ENCODE results near the gene CSF2. TPM values are rescaled to one million over a fixed set of nuclear protein-coding genes. Genes with fewer than 3 reads are reported as not detected.

CSF2 gene
- total RNA-seq, 1 donor from 2014 or later: not detected

GRCh38 chr5:132098151-132098594 lies 24.6 kb downstream of the CSF2 start:
- Histone ChIP-seq H3K9ac (ENCODE audit: low read depth in 1 of 3, low read length in 3 of 3) (no peak overlapping the region), H3K9me3 (ENCODE audit: control insufficient read depth in 3 of 3, low read length in 3 of 3) (no peaks in the 10 kb centered on the region), H3K4me1 (ENCODE audit: control insufficient read depth in 3 of 3, insufficient read depth in 3 of 3, low read length in 3 of 3) (peaks cover 2 to 6% (median 4%) of the 10 kb centered on the region in 3 donors)

GRCh38 chr5:132098621-132099020 lies 25.0 kb downstream of the CSF2 start:
- Histone ChIP-seq H3K36me3 (ENCODE audit: control insufficient read depth in 3 of 3, insufficient read depth in 3 of 3, low read length in 3 of 3) (no peaks in the 10 kb centered on the region), H3K4me3 (ENCODE audit: low read length in 3 of 3) (no peak overlapping the region), H3K27ac (ENCODE audit: low read depth, low read length) (no peak overlapping the region), H3K9ac (ENCODE audit: low read depth in 1 of 3, low read length in 3 of 3) (no peak overlapping the region), H3K27me3 (ENCODE audit: control insufficient read depth in 3 of 3, insufficient read depth in 3 of 3, low read length in 3 of 3) (no peaks in the 10 kb centered on the region), H3K4me1 (ENCODE audit: control insufficient read depth in 3 of 3, insufficient read depth in 3 of 3, low read length in 3 of 3) (peaks cover 7 to 11% (median 8%) of the 10 kb centered on the region in 3 donors), H3K9me3 (ENCODE audit: control insufficient read depth in 3 of 3, low read length in 3 of 3) (no peaks in the 10 kb centered on the region)

More at GRCh38 chr5:132098151-132098594, 24.6 kb downstream of the CSF2 start:
- H3K27me3 ChIP-seq (ENCODE audit: control insufficient read depth in 3 of 3, insufficient read depth in 3 of 3, low read length in 3 of 3): no peaks in the 10 kb centered on the region
- H3K4me3 ChIP-seq (ENCODE audit: low read length in 3 of 3): no peak overlapping the region
- no peak overlapping the region for H3K27ac ChIP-seq (ENCODE audit: low read depth, low read length)
- H3K36me3 ChIP-seq (ENCODE audit: control insufficient read depth in 3 of 3, insufficient read depth in 3 of 3, low read length in 3 of 3): no peaks in the 10 kb centered on the region

GRCh38 chr5:132099076-132099748 lies 25.6 kb downstream of the CSF2 start:
- Histone ChIP-seq H3K9me3 (ENCODE audit: control insufficient read depth in 3 of 3, low read length in 3 of 3) (no peaks in the 10 kb centered on the region), H3K27ac (ENCODE audit: low read depth, low read length) (no peak overlapping the region), H3K4me3 (ENCODE audit: low read length in 3 of 3) (no peak overlapping the region), H3K36me3 (ENCODE audit: control insufficient read depth in 3 of 3, insufficient read depth in 3 of 3, low read length in 3 of 3) (no peaks in the 10 kb centered on the region), H3K9ac (ENCODE audit: low read depth in 1 of 3, low read length in 3 of 3) (no peak overlapping the region), H3K27me3 (ENCODE audit: control insufficient read depth in 3 of 3, insufficient read depth in 3 of 3, low read length in 3 of 3) (no peaks in the 10 kb centered on the region), H3K4me1 (ENCODE audit: control insufficient read depth in 3 of 3, insufficient read depth in 3 of 3, low read length in 3 of 3) (peaks cover 7 to 14% (median 11%) of the 10 kb centered on the region in 3 donors)

- H3K27ac ChIP-seq (ENCODE audit: low read depth, low read length): no peak overlapping the region
- no peak overlapping the region for H3K9ac ChIP-seq (ENCODE audit: low read depth in 1 of 3, low read length in 3 of 3)
- no peaks in the 10 kb centered on the region for H3K9me3 ChIP-seq (ENCODE audit: control insufficient read depth in 3 of 3, low read length in 3 of 3)
- no peak overlapping the region for H3K4me3 ChIP-seq (ENCODE audit: low read length in 3 of 3)
- no peaks in the 10 kb centered on the region for H3K36me3 ChIP-seq (ENCODE audit: control insufficient read depth in 3 of 3, insufficient read depth in 3 of 3, low read length in 3 of 3)
- H3K27me3 ChIP-seq (ENCODE audit: control insufficient read depth in 3 of 3, insufficient read depth in 3 of 3, low read length in 3 of 3): no peaks in the 10 kb centered on the region
- peaks cover 7 to 13% (median 11%) of the 10 kb centered on the region in 3 donors for H3K4me1 ChIP-seq (ENCODE audit: control insufficient read depth in 3 of 3, insufficient read depth in 3 of 3, low read length in 3 of 3)
These were observed 26.3 kb downstream of the CSF2 start for GRCh38 chr5:132099905-132100304.

GRCh38 chr5:132100672-132101261 lies 27.2 kb downstream of the CSF2 start:
- Histone ChIP-seq H3K27ac (ENCODE audit: low read depth, low read length) (no peak overlapping the region), H3K36me3 (ENCODE audit: control insufficient read depth in 3 of 3, insufficient read depth in 3 of 3, low read length in 3 of 3) (no peaks in the 10 kb centered on the region), H3K4me1 (ENCODE audit: control insufficient read depth in 3 of 3, insufficient read depth in 3 of 3, low read length in 3 of 3) (peaks cover 7 to 13% (median 11%) of the 10 kb centered on the region in 3 donors)

GRCh38 chr5:132101385-132101880 lies 27.8 kb downstream of the CSF2 start:
- Histone ChIP-seq H3K27me3 (ENCODE audit: control insufficient read depth in 3 of 3, insufficient read depth in 3 of 3, low read length in 3 of 3) (no peaks in the 10 kb centered on the region), H3K9ac (ENCODE audit: low read depth in 1 of 3, low read length in 3 of 3) (no peak overlapping the region), H3K9me3 (ENCODE audit: control insufficient read depth in 3 of 3, low read length in 3 of 3) (no peaks in the 10 kb centered on the region), H3K36me3 (ENCODE audit: control insufficient read depth in 3 of 3, insufficient read depth in 3 of 3, low read length in 3 of 3) (no peaks in the 10 kb centered on the region), H3K4me1 (ENCODE audit: control insufficient read depth in 3 of 3, insufficient read depth in 3 of 3, low read length in 3 of 3) (peaks cover 7 to 13% (median 11%) of the 10 kb centered on the region in 3 donors), H3K27ac (ENCODE audit: low read depth, low read length) (no peak overlapping the region), H3K4me3 (ENCODE audit: low read length in 3 of 3) (no peak overlapping the region)

More at GRCh38 chr5:132100672-132101261, 27.2 kb downstream of the CSF2 start:
- Histone ChIP-seq H3K27me3 (ENCODE audit: control insufficient read depth in 3 of 3, insufficient read depth in 3 of 3, low read length in 3 of 3) (no peaks in the 10 kb centered on the region), H3K9ac (ENCODE audit: low read depth in 1 of 3, low read length in 3 of 3) (no peak overlapping the region), H3K9me3 (ENCODE audit: control insufficient read depth in 3 of 3, low read length in 3 of 3) (no peaks in the 10 kb centered on the region), H3K4me3 (ENCODE audit: low read length in 3 of 3) (no peak overlapping the region)

GRCh38 chr5:132102101-132102701 lies 28.6 kb downstream of the CSF2 start:
- no peak overlapping the region for H3K27ac ChIP-seq (ENCODE audit: low read depth, low read length)
- peaks cover 7 to 13% (median 11%) of the 10 kb centered on the region in 3 donors for H3K4me1 ChIP-seq (ENCODE audit: control insufficient read depth in 3 of 3, insufficient read depth in 3 of 3, low read length in 3 of 3)
- no peak overlapping the region for H3K9ac ChIP-seq (ENCODE audit: low read depth in 1 of 3, low read length in 3 of 3)

GRCh38 chr5:132102944-132103331 lies 29.3 kb downstream of the CSF2 start:
- Histone ChIP-seq H3K27ac (ENCODE audit: low read depth, low read length) (peak overlapping the region; percentile 54), H3K9me3 (ENCODE audit: control insufficient read depth in 3 of 3, low read length in 3 of 3) (no peaks in the 10 kb centered on the region), H3K4me3 (ENCODE audit: low read length in 3 of 3) (no peak overlapping the region), H3K27me3 (ENCODE audit: control insufficient read depth in 3 of 3, insufficient read depth in 3 of 3, low read length in 3 of 3) (no peaks in the 10 kb centered on the region), H3K36me3 (ENCODE audit: control insufficient read depth in 3 of 3, insufficient read depth in 3 of 3, low read length in 3 of 3) (no peaks in the 10 kb centered on the region), H3K4me1 (ENCODE audit: control insufficient read depth in 3 of 3, insufficient read depth in 3 of 3, low read length in 3 of 3) (peaks cover 7 to 13% (median 11%) of the 10 kb centered on the region in 3 donors), H3K9ac (ENCODE audit: low read depth in 1 of 3, low read length in 3 of 3) (no peak overlapping the region)

More at GRCh38 chr5:132102101-132102701, 28.6 kb downstream of the CSF2 start:
- H3K4me3 ChIP-seq (ENCODE audit: low read length in 3 of 3): no peak overlapping the region
- H3K36me3 ChIP-seq (ENCODE audit: control insufficient read depth in 3 of 3, insufficient read depth in 3 of 3, low read length in 3 of 3): no peaks in the 10 kb centered on the region
- no peaks in the 10 kb centered on the region for H3K27me3 ChIP-seq (ENCODE audit: control insufficient read depth in 3 of 3, insufficient read depth in 3 of 3, low read length in 3 of 3)
- H3K9me3 ChIP-seq (ENCODE audit: control insufficient read depth in 3 of 3, low read length in 3 of 3): no peaks in the 10 kb centered on the region

GRCh38 chr5:132103332-132103951 lies 29.9 kb downstream of the CSF2 start:
- Histone ChIP-seq H3K9ac (ENCODE audit: low read depth in 1 of 3, low read length in 3 of 3) (no peak overlapping the region), H3K4me3 (ENCODE audit: low read length in 3 of 3) (no peak overlapping the region), H3K9me3 (ENCODE audit: control insufficient read depth in 3 of 3, low read length in 3 of 3) (no peaks in the 10 kb centered on the region), H3K36me3 (ENCODE audit: control insufficient read depth in 3 of 3, insufficient read depth in 3 of 3, low read length in 3 of 3) (no peaks in the 10 kb centered on the region), H3K4me1 (ENCODE audit: control insufficient read depth in 3 of 3, insufficient read depth in 3 of 3, low read length in 3 of 3) (peaks cover 7 to 13% (median 11%) of the 10 kb centered on the region in 3 donors), H3K27ac (ENCODE audit: low read depth, low read length) (peak overlapping the region; percentile 54), H3K27me3 (ENCODE audit: control insufficient read depth in 3 of 3, insufficient read depth in 3 of 3, low read length in 3 of 3) (no peaks in the 10 kb centered on the region)

All from skeletal muscle tissue (tissue), 4 donors.